ENCODE data around the gene PCBD1.
"Not testable (repeated sequence)": the region's sequence is repeated elsewhere in the genome, so short reads cannot be mapped to it uniquely, and the experiment has no call there.

Gene PCBD1

DNA sequence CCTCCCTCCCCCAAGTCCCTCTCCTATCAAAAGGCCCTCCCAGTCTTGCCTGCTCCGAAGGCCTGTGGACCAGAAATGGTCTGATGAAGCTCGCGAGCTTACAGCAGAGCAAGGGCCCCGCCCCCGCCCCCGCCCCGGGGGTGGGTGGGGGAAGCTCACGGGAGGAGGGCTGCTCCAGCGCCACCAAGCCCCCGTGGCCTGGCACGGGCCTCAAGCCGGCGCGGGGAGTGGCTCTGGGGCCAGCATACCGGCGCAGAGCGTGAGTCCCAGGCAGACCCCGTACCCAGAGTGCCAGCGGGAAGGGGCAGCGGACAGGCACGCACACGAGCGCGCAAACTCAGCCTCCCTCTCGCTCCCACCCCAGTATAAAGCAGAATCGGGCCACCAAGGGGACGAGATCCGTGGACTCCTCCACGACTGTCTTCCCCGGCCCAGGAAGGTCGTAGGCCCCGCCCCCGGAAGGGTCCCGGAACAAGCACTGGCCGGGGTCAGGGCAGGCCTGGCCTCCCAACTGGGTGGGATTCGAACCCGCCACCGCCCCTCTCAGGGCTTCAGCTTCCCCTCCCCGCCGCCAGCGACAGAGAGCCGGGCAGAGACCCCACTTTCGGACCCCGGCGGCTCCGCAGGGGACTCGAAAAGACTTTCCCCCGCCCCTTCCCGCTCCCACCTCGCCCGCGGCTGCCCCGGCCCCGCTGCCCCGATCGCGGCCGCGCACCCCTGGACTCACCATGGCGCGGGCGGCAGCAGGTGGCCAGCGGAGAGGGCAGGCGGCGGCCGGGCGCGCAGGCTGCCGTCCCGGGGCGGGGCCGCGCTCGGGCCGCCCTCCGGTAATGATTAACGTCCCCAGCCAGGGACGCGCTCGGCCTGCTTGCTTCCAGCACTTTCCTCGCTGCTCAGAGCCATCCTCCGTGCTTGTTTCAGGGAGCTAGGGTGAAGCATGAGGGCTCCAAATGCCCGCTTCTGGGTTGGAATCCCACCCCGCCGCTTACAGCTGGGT, at the start of gene PCBD1:
TSS of gene PCBD1 (minus strand) at position 762 of the 997 bp plus-strand sequence. CDS start at position 730, 32 bp downstream.
- DNase-seq: peak; percentile 71

DNA sequence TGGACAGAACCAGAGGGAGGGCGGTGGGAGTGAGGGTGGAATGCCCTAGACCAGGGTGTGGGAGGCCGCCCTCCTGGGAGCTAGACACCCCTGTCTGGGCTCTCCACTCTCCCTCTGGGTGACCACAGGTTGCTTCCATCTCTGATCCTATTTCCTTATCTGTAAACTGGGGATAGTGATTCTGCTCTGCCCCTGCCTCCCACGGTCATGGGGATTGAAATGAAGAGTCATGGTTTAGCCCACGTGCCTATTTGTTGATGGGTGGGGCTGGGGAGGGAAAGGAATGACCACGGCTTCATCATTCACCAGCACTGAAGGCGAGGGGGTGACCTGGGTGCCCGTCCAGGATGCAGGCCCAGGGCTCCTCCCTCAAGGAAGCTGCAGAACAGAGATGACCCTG, 49.3 kb upstream of the PCBD1 start:
- DNase-seq: no peak

DNA sequence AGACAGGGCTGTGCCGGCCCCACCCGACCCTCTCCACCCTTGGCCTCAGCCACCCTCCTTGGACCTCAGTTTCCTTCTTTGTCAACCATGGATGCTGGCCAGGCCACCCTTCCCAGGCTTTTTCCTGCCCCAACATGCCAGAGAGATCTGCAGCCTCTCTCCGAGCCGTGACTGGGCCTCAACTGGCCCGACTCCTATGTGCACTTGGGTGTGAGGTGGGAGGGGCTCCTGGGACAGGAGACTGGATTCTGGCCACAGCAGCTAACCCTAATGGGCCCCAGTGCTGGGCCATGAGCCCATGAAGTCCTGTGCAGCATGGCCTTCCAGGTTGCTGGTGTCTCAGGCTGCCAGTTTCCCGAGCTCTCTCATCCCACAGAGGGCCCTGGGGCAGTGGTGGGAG, 47.7 kb upstream of the PCBD1 start:
- DNase-seq: no peak

DNA sequence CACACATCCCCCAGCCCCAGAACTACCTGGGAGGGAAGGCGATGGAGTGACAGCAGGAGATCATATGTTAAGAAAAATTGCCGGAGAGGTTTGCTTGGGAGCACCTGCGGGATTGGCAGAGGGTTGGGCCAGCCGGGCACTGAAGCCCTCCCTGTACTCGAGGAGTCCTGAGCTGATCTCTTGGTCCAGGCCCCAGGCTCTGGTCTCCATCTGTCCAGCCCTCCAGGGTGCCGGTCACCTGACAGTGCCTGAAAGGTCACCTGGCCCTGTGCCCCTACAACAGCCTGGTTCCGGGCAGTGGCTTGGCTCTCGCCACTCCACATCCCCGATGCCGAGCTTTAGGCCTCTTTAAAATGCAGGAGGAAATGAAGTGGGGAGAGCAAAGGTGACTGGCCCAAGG, 47.3 kb upstream of the PCBD1 start:
- DNase-seq: no peak

DNA sequence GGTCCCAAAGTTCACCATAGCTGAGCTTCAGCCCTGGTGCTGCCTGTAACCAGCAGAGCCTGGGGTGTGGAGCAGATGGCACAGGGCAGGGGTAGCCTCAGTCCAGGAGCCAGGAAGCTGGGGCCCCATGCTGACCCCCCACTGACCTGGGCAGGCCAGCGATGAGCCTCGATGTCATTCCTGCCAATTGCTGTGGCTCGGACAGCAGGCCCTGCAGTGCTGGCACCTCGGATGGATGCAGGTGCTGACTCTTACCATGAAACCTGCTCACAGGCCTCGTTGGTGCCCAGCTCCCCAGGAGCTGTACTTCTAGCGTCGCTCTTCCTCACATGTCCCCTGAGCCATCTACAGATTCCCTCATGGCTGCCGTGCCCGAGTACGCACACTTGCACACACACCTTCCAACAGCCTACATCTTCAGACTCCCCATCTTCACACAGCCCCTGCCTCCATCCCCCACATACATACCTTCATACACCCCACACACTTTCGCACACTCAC, 46.8 kb upstream of the PCBD1 start:
- no peak for DNase-seq

DNA sequence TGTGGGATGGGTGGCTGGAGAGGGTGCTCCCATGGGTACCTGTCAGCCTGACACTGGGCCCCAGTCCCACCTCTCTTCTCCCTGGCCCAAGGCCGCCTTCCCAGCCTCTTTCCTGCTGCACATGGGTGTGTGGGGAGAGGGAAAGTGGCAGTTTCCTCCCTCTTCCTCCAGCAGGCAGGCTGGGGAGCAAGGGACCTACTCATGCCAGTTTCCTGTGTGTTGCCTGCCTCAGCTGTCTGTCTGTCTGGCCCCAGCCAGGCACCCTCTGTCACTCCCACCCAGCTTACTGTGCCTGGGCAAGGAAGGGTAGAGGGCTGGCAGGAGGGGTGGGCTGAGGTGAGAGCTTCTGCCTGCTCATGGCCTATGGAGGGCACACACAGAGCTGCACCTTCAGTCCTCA, 46.3 kb upstream of the PCBD1 start:
- no peak for DNase-seq

DNA sequence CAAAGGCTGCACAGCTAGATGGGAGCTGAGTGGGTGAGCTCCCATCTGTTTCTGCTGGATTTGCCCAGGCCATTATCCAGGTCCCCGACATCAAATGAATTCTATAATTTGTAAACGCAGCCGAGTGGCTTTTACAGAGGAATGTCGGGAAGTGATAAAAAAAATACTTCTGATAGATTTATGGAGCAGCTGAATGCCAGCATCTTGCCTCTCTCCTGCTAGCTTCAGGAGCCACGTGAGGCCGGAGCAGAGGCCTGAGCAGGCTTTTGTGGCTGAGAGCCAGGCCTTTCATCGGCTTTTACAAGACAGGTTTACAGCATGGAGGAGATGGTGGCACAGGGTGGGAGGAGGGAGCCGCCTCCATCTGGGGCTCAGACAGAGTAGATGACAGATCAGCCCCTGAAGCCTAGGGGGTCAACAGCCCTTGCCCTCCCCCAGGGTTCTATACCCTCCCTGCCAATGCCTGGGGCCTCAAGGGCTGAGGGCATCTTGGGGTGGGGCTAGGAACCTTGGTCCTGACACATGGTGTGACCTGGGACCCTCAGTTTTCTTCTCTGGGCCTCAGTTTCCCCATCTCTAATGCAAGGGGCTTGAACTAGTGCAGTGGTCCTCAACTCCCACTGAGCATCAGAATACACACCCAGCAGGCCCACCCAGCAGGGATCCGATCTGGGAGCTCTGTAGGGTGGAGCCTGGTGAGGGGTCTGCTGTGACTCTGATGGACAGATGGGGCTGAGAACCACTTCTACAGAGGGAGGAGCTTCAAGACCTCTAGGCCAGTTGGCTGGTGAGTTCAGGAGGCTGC, 44.2 kb upstream of the PCBD1 start:
- no peak for DNase-seq

DNA sequence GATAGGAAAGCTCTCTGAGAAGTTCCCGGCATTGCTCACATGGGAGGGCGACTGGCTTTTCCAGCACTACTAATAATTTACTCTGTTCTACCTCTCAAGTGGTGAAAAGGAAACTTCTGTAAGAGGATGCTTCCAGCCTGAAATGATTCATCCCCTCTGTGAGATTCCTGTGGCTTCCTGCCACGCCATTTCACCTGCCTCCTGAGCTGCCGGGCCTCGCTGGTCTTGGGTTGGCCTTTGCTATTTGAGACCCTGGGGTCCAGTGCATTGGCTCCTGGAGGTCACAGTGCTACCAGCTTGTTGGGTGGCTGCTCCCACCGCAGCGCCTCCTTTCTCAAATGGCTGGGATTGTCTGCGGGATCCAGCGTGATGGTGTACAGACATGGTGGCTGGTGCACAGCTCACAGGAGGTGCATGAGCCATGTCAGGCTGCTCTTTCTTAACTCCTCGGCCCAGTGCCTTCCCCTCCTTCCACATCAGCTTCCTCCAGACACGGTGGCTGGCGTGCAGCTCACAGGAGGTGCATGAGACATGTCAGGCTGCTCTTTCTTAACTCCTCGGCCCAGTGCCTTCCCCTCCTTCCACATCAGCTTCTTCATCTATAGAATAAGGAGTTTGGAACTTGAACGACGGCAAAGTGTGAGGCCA, 42.9 kb upstream of the PCBD1 start:
- DNase-seq: no peak

DNA sequence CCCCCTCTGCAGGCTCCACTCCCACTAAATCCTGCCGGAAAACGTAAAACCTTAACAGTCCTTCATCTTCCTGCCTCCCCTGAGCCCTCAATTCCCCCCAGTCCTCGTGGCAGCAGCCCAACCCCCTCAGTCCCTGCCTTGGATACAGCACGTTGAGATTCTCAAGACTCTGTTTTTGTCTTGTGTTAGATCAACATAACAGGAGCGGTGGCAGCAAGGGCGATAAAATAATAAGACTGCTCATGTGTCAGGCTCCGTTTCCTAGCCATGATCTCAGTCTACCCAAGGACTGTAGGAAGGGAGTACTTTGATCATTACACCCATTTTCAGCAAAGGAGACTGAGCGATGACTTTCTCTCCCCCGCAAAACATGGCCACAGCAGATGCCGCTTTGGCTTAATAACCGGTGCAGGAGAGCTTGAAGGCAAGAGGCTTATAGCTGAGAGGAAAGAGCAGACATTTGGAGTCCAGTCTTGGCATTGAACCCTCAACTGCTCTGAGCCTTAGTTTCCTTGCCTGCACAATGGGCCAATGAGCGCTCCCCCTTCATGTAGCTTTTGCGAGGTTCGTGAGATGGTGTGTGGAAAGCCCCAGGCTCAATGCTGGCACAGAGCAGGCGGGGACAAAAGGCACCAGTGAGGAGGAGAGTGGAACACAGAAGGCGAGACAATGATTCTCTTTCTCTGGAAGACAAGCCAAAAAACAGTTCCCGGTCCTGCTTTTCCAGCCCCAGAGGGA, 42.1 kb upstream of the PCBD1 start:
- DNase-seq: no peak

DNA sequence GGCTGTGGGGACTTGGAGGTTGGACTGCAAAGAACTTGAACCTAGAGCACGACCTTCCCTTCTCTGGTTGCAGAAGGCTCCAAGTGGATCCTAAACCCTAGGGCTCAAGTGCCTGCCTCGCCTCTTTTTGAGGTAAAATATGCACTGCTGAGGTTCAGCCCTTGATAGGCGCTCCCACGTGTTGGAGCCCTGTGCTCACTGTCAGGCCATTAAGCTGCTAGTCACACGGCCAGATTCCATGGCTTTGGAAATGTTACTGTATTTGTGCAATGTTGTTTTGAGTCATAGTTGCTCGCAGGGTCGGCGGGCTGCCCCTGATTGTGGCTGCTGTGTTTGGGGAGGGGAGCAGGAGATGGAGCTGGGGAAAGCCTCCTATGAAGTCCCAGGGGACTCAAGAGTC, 39.8 kb upstream of the PCBD1 start:
- DNase-seq: no peak

DNA sequence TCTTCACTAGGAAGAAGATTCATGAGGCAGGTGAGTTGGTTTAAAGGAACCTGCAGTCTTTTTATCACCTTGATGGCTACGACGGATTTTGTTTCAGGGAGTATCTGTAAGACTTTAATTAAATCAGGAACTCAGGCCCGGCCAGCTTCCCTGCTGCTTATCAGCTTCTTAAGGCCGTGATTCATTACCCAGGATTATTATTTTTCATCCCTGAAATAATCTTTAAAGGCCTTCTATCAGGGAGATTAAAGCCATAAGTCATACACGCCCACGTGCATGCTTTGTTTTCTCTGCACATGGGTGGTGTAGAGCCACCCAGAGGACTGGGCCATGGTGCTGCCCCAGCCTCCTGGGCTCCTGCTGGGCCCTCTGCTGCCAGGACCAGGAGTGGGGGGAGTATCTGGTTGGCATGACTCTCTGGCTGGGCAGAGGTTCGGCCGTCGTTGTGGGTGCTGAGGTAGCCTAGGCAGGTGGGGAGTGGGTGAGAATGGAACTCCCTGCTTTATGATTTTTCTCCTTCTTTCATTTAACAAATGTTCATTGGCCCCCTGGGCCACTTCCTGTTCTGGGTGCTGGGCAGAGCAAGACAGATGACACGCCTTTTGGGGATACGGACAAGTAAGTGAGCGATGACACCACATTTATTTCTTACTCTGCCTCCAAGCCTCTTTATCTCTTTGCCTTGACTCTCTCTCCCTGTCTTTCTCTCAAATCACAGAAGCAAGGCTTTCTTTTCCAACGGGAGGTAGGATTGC, 39.0 kb upstream of the PCBD1 start:
- DNase-seq: no peak

DNA sequence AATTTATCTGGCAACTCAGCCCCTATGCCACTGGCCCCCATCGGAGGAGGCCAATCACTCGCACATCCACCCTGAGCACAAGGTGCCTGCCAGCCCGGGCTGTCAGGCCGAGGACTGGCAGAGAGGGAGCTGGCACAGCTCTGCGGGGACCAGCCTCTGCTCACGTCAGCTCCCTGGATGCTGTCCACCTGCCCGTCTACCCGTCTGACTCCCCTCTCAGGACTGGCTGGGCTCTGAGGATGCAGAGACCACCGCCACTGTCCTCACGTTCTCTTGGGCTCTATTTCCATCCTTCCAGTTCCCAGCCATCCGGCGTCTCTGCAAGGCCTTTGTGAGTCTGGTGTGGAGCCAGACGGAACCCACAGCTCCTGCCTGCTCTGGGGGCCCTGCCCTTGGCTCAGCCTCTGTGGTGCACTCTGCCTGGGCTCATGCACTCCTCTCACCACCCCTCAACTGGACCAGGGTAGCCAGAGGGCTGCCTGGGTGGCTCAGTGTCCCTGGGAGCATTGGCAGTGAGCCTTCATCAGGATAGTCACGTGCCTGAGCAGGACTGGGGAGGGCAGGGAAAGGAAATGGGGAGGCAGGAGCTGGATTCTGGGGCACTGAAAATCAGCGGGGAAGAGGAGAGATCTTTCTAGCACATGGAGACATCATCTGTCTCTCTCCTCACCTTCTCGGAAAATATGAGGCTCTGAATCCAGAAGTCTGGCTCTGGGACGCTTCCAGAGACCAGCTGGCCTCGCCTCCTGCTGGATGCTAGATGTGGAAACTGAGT, 38.0 kb upstream of the PCBD1 start:
- DNase-seq: no peak

DNA sequence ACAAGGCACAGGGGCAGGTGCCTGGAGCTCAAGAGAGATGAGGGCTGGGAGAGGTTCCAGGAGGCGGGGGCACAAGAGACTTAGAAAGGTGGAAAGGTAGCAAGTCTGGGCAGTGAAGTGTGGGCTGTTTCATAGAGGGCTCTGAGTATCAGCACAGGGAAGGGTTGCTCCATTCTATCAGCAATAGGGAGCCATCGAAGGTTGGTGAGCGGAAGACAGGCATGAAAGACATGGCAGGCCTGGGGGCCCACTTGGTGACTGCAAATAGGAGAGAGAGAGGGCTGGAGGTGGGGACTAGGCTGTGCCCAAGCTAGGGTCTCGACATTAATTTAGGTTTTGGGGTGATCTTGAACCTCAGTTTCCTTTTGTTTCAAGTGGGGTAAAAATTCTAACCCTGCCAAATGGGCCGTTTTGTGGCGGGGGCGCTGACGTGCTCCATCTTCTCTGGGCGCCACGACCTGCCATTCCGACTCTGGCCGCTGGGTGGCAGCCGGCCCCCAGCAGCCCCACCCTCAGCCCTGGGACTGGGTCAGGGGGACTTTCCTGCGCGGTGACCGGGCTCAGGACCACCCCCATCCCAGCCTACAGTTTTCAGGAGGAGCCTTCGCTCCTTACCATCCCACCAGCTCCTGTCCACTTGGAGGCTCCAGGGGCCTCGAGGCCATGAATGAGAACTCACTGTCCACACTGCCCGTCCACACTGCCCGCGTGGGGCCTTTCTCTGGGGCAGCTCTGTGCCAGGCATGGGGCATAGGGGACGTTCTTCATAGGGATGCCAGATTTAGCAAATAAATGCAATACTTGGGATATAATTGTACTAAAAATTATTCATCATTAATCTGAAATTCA, 37.2 kb upstream of the PCBD1 start:
- peak; percentile 76 for DNase-seq

DNA sequence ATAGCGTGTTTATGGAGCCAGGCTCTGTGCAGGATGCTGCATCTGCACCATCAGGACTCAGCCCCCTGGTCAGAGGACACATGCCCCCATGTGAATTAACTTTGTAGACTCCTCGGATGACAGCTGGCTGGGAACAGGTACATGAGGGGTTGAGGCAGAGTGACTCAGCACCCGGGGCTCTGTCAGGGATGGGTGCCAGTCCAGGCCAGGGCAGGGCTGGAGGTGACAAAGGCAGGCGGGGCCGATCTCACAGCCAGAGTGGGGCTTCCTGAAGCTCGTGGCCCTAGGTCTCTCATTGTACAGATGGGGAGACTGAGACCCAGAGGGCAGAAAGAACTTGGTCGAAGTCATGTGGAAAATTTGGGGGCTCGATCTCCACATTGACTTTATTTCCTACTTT, 35.3 kb upstream of the PCBD1 start:
- DNase-seq: no peak

DNA sequence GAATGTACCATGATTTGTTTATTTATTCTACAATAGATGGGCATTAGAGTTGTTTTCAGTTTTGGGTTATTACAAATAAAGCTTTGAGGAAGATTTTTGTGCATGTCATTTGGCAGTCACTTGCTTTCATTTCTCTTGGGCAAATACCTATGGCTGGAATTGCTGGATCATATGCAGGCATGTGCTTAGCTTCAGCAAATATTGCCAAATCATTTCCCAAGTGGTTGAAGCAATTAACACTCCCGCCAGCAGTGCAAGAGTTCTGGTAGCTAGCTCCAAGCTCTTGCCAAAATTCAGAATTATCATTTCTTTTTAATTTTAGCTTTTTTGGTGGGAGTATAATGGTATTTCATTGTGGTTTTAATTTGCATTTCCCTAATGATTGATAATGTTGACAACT, 32.9 kb upstream of the PCBD1 start:
- no peak for DNase-seq

DNA sequence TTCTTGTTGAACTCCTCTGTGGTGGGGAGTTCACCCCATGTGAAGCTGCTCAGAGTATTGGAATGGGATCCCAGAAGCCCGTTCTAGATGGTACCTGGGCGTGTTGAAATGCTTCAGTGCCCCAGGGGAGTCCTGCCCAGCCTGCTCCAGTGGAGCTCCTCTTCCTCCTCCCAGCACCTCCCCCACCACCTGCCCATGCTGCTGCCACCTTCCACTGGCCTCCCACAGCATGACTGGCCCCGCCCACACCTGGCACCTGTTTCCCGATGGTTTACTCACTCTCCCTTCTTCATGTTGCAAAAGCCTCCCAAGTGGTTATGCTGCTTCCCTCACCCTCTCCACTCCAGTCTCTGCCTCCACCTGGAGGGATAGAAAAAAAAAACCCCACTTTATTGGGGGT, 32.2 kb upstream of the PCBD1 start:
- no peak for DNase-seq

DNA sequence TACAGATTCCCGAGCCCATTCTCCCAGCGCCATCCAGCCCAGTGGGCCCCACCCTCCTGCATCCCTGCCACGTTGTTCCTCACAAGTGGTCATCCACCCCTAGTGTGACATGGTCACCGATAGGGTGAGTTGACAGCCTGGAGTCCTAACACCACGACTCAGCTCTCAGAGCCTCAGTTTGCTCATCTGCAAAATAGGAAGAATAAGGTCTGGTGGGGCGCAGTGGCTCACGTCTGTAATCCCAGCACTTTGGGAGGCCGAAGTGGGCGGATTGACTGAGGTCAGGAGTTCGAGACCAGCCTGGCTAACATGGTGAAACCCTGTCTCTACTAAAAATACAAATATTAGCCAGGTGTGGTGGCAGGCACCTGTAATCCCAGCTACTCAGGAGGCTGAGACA, 31.5 kb upstream of the PCBD1 start:
- DNase-seq: not testable (repeated sequence)

DNA sequence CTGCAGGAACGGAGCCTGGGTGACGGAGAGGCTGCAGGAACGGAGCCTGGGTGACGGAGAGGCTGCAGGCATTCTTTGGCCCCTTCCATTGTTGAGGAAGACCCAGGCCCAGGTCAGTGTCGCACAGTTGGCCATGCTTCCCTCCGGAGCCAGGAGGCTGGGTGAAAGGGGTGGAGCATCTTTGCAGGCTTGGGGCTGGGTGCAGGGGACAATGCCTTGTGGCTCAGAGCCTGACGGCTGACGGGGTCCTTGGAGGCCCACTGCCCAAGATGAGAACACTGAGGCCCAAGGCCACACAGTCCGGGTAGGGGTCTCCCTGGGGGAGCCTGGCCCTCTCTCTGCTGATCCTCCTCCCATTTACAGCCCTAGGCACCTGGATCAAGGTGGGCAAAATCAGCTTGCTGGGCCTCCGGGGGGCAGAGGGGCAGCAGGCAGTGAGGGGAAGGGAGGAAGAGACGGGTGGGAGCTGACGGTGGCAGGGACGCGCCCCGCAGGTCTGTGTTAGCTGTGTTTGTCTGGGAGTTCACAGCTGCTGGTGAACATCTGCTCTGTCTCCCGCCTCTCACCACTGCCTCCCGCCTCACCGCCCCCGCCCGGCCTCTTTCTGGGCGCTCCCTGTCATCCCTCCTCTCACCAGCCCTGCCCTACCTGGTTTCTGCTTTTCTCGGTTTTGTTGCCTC, 30.6 kb upstream of the PCBD1 start:
- no peak for DNase-seq

DNA sequence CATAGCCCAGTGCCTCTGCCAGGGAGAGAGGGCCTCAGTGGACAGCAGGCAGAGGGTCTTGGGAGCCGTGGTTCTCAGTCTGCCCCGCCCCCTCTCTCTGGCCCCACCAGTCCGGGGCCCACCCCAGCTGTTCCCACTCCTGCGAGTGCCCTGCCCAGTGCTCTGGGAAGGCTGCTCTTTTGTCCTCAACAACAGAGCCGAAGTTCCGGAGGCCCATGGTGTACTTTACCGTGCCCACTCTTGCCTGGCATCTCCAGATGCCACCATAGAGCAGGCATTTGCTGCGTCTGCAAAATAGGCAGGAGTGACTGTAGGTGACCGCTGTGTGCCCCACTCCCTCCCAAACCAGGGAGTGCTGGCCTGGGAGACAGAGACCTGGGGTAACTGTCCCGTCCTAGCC, 29.3 kb upstream of the PCBD1 start:
- DNase-seq: no peak

All from activated CD4-positive, CD25-positive, alpha-beta regulatory T cell treated with anti-CD3 and anti-CD28 coated beads, Interleukin-2, amount 50 U/mL, for 72 hours (primary cell).